Left lung (tissue), 10 donors: ENCODE results near the gene MSL2. TPM values are rescaled to one million over a fixed set of nuclear protein-coding genes. Genes with fewer than 3 reads are reported as not detected.
"Not testable (repeated sequence)": the region's sequence is repeated elsewhere in the genome, so short reads cannot be mapped to it uniquely, and the experiment has no call there.

Experiments
- ATAC-seq: fragments of 200-7000 bp; cut with Tn5 transposase; one replicate; pipeline ENCODE4 v1.9.1; 2020; ENCODE audit warnings: moderate library complexity
- DNase-seq, 4 donors: peaks; one replicate each; pipeline ENCODE4 v3.0.0-alpha.2; 2013 to 2020
- H3K27ac ChIP-seq, 2 donors: fragments of 200-600 bp; sonication (generic) in 1 of 2; one replicate each; pipeline versions ENCODE4 v1.5.0 to v1.8.0; 2020 to 2021
- H3K27me3 ChIP-seq, 2 donors: fragments of 200-600 bp; sonication (generic) in 1 of 2; one replicate each; pipeline versions ENCODE4 v1.5.0 to v1.8.0; 2020 to 2021
- H3K36me3 ChIP-seq, 2 donors: fragments of 200-600 bp; sonication (generic) in 1 of 2; one replicate each; pipeline versions ENCODE4 v1.5.0 to v1.8.0; 2020 to 2021
- H3K4me1 ChIP-seq, 2 donors: fragments of 200-600 bp; one replicate each; pipeline ENCODE4 v1.8.0; 2021
- H3K4me3 ChIP-seq, 2 donors: fragments of 200-600 bp; sonication (generic) in 1 of 2; one replicate each; pipeline versions ENCODE4 v1.5.0 to v1.8.0; 2020 to 2021; ENCODE audit warnings: mild to moderate bottlenecking in 1 of 2
- H3K9me3 ChIP-seq, 2 donors: fragments of 200-600 bp; sonication (generic) in 1 of 2; one replicate each; pipeline versions ENCODE4 v1.5.0 to v1.8.0; 2020 to 2021
- CTCF ChIP-seq, 2 donors: fragments of 200-600 bp; sonication (generic) in 1 of 2; IDR thresholded peaks; one replicate each; pipeline versions ENCODE4 v1.5.0 to v1.8.0; 2021; ENCODE audit warnings: antibody characterized with exemption in 2 of 2
- intact Hi-C, 2 donors: fragments of 100-400 bp; cut with DNase I; formaldehyde crosslinking; loops; one replicate each; pipeline versions ENCODE4 v1.11.2 to v1.14.2; 2022
- polyA plus RNA-seq, 6 donors: library from polyadenylated mRNA; unstranded; fragments of 120-200 nt; gene quantifications; one replicate each; pipeline ENCODE4 v1.2.1, GENCODE V29; 2013; ENCODE audit not compliant: insufficient read length in 6 of 6
- total RNA-seq, 2 donors: library from RNA; stranded (reverse); fragmentation: NEBNext Ultra II Directional; extraction: Animal tissue kit (Norgen Biotek cat#: 25700); gene quantifications; one replicate each; pipeline ENCODE4 v1.2.1, GENCODE V29; 2021
- donor health status: DM: no; HTN: yes; CAD: no.
- donor health status: DM: no; HTN: no; CAD: no.

The MSL2 gene
- total and polyA plus RNA-seq, 8 donors = 25.8 to 51.3 (median 44.9) TPM

GRCh38 chr3:136195258-136196063, 674 bp downstream of the MSL2 start:
- Histone ChIP-seq H3K4me1 (peaks cover 9 to 50% of the 10 kb centered on the region in 2 donors), H3K9me3 (no peaks in the 10 kb centered on the region), H3K36me3 (no peaks in the 10 kb centered on the region), H3K4me3 (peak overlapping the region; percentile 71 to 89), H3K27me3 (no peaks in the 10 kb centered on the region), H3K27ac (peak overlapping the region; percentile 100)
- no peak for TF ChIP-seq CTCF (IDR thresholded peaks at IDR 0.05)
- intact Hi-C loops = no loop called here
- ATAC-seq (peak; percentile 52), DNase-seq (peak; percentile 83 to 96 (median 86))

GRCh38 chr3:136194409-136195257, 1.5 kb downstream of the MSL2 start:
- peak; percentile 54 to 82 (median 58) for DNase-seq
- intact Hi-C loops = no loop called here

GRCh38 chr3:136193278-136194054, 2.7 kb downstream of the MSL2 start:
- Histone ChIP-seq H3K4me1 (peaks cover 12 to 69% of the 10 kb centered on the region in 2 donors), H3K27ac (peak overlapping the region; percentile 100), H3K4me3 (peak overlapping the region; percentile 71 to 89), H3K9me3 (no peaks in the 10 kb centered on the region), H3K27me3 (no peaks in the 10 kb centered on the region), H3K36me3 (no peaks in the 10 kb centered on the region)
- DNase-seq (peak in 1 of 4 donors; percentile 16), ATAC-seq (no peak)
- intact Hi-C loops = no loop called here
- TF ChIP-seq CTCF (IDR thresholded peaks at IDR 0.05) = no peak

More at GRCh38 chr3:136194409-136195257, 1.5 kb downstream of the MSL2 start:
- Histone ChIP-seq H3K27me3 (no peaks in the 10 kb centered on the region), H3K27ac (peak overlapping the region; percentile 100), H3K9me3 (no peaks in the 10 kb centered on the region), H3K4me1 (peaks cover 9 to 58% of the 10 kb centered on the region in 2 donors), H3K4me3 (peak overlapping the region; percentile 71 to 89), H3K36me3 (no peaks in the 10 kb centered on the region)
- no peak for TF ChIP-seq CTCF (IDR thresholded peaks at IDR 0.05)
- no peak for ATAC-seq

- intact Hi-C loops = no loop called here
- ATAC-seq = no peak
- peaks cover 14 to 69% of the 10 kb centered on the region in 2 donors for H3K4me1 ChIP-seq
- peak in 1 of 4 donors; percentile 17 for DNase-seq
- no peak for TF ChIP-seq CTCF (IDR thresholded peaks at IDR 0.05)
- peak overlapping the region; percentile 71 to 89 for H3K4me3 ChIP-seq
- H3K36me3 ChIP-seq = no peaks in the 10 kb centered on the region
- peak overlapping the region; percentile 100 for H3K27ac ChIP-seq
- no peaks in the 10 kb centered on the region for H3K27me3 ChIP-seq
- no peaks in the 10 kb centered on the region for H3K9me3 ChIP-seq
Observed at GRCh38 chr3:136192831-136193230, 3.3 kb downstream of the MSL2 start.

- Histone ChIP-seq H3K27ac (peak overlapping the region; percentile 2 to 100), H3K4me3 (peak overlapping the region; percentile 71 to 89), H3K4me1 (peaks cover 16 to 69% of the 10 kb centered on the region in 2 donors)
- H3K27me3 ChIP-seq, H3K9me3 ChIP-seq, DNase-seq, ATAC-seq, H3K36me3 ChIP-seq, intact Hi-C loops: not testable (repeated sequence)
Observed at GRCh38 chr3:136192195-136192594, 3.9 kb downstream of the MSL2 start.
